ENCODE measurements around the gene TARBP2.
A peak's percentile ranks its signal among the peaks of the same experiment; 100 is the strongest.

The TARBP2 gene

GRCh38 chr12:53500776-53501614 is at the start of gene TARBP2:
TARBP2 (plus strand) TSS chr12:53501283; CDS start chr12:53501409, 126 bp downstream.
- peak; percentile 92 for DNase-seq

GRCh38 chr12:53451661-53452158 is 49.4 kb upstream of the TARBP2 start, which contains the start of gene PCBP2:
PCBP2 (plus strand) TSS chr12:53452102; CDS start chr12:53454801, 2,699 bp downstream.
- DNase-seq = peak; percentile 96 to 98

- peak; percentile 67 to 71 for DNase-seq
Measured at GRCh38 chr12:53452159-53453077, 48.7 kb upstream of the TARBP2 start.

- no peak for DNase-seq
Measured at GRCh38 chr12:53453953-53454640, 47.0 kb upstream of the TARBP2 start.

- no peak for DNase-seq
Measured at GRCh38 chr12:53454707-53455106, 46.4 kb upstream of the TARBP2 start.

GRCh38 chr12:53456654-53457366 is 44.3 kb upstream of the TARBP2 start:
- DNase-seq = no peak

- no peak for DNase-seq
Measured at GRCh38 chr12:53459097-53459496, 42.0 kb upstream of the TARBP2 start.

- no peak for DNase-seq
Measured at GRCh38 chr12:53461059-53461458, 40.0 kb upstream of the TARBP2 start.

GRCh38 chr12:53461591-53461990 is 39.5 kb upstream of the TARBP2 start:
- DNase-seq = no peak

- no peak for DNase-seq
Measured at GRCh38 chr12:53462935-53463334, 38.1 kb upstream of the TARBP2 start.

- no peak for DNase-seq
Measured at GRCh38 chr12:53463802-53464560, 37.1 kb upstream of the TARBP2 start.

GRCh38 chr12:53464685-53465418 is 36.2 kb upstream of the TARBP2 start:
- DNase-seq = no peak

- no peak for DNase-seq
Measured at GRCh38 chr12:53465679-53466078, 35.4 kb upstream of the TARBP2 start.

GRCh38 chr12:53466640-53467039 is 34.4 kb upstream of the TARBP2 start:
- no peak for DNase-seq

GRCh38 chr12:53467082-53467481 is 34.0 kb upstream of the TARBP2 start:
- no peak for DNase-seq

GRCh38 chr12:53467880-53468279 is 33.2 kb upstream of the TARBP2 start:
- no peak for DNase-seq

- DNase-seq = no peak
Measured at GRCh38 chr12:53468282-53468681, 32.8 kb upstream of the TARBP2 start.

- DNase-seq = no peak
Measured at GRCh38 chr12:53472056-53472582, 29.0 kb upstream of the TARBP2 start.

GRCh38 chr12:53474077-53474476 is 27.0 kb upstream of the TARBP2 start:
- no peak for DNase-seq

- no peak for DNase-seq
Measured at GRCh38 chr12:53474819-53475218, 26.3 kb upstream of the TARBP2 start.
